NCI-H748 treated with DMSO at 0.1 percent for 48 hours (cell line): Measurements from ENCODE around the gene RNF121.

Source experiments
- DNase-seq: peaks from one replicate; lab custom pipeline; 2025; lab: John Stamatoyannopoulos, UW

Gene RNF121

DNA sequence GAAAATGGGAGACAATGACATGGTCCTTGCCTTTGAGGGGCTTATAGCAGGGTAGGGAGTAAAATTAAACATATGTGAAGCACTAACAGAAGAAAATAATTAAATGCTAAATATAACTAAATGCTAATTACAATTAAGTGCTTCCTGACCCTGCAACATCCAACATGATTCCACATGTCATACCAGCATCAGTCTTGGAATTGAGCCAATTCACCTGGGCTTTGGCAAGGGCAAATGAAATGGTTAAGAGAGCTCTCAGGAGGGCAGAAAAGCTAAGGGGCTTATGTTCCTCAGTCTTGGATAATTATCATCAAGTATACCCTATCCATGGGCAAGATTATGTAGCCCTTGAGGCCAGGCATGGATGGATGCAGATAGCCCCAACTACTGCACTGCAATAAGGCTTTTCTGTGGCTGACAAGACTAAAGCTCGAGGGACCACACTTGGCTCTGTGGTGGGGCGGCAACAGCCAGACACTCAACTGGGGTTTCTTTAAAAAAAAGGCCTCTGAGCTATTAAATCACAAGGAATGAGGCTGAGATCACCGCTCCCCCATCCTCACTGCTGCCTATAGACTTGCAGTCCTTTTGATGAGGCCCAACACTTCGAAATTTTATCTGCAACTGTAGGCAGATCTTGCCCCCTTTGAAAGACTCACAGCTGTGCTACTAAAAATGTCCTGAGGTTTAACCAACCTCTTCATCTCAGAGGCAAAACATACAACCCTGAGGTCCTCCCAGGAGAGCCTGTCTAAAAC lies 108.9 kb downstream of the RNF121 start:
- no peak for DNase-seq

DNA sequence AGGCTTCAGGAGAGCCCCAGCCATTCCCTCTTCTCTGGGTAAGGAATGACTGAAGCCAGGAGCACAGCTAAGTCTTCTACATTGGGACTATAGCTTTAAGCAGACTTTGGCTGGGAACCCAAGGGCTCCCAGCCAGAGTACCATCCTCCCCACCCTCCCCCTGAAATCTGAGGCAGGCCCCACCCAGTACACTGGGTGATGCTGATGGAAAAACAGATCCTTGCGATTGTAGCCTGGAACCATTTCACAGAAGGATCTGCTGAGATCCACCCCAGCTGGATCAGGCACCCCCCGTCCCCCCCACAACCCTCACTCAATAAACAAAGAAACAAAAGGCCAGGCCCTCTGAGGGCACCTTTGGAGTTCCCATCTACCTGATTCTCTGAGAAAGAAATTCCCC lies 109.6 kb downstream of the RNF121 start:
- no peak for DNase-seq

DNA sequence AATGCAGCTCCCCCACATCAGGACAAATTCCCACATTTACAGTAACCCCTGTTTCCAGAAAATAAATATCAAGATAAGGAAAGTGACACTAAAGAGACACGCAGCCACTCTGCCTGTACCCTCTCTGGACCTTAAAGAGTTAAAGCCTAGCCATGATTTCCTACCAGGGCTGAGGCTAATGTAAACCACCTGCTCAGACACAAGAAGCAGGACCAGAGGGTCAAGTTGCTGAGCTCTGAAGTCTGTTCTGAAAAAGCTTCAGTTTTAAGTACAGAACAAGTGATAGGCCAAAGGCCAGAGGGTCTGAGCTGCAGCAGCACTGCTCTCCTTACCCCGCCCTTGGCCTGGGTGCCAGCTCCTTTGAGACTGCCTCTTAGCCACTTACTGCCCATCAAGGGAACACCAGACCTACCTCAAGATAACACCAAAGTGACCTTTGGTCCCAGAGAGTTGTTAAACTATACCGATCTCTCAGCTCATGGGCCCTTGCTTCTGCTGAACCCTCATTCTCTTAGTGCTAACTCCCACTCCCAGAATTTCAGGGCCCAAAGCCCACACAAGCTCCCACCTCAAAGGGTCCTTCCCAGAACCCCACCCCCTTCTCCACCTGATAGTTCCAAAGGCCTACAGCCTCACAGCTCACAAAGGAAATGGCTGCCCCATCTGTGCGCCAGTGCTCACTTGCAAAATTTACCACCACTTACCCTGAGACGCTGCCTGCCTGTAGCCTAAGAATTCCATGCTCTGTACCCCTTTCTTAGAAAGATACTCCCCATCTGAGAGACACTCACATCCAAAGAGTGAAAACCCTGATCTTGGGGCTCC lies 110.4 kb downstream of the RNF121 start:
- no peak for DNase-seq

DNA sequence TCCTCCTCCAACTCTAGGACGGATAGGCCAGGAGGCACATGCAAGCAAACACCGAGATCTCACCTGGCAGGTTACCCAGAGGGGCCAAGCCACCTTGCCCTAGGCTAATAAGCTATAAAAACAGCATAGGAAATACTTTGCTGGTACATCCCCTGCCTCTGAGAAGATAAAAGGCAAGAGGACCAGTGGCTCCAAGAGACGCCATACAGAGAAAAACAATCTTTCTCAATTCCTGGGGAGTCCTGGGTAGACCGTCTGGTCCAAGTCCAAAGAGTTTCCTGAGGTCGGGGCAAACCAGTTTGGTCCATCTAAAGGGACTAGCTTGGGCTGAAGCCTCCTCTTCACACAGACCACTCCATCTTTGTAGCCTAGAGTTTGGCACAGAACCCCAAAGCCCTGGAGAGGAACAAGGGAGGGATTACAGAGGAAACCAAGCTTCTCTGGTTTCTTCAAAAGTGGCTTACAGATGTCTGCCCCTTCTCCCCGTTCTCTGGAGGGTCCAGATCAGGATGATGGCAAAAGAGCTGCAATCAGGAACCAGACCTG lies 111.1 kb downstream of the RNF121 start:
- no peak for DNase-seq

DNA sequence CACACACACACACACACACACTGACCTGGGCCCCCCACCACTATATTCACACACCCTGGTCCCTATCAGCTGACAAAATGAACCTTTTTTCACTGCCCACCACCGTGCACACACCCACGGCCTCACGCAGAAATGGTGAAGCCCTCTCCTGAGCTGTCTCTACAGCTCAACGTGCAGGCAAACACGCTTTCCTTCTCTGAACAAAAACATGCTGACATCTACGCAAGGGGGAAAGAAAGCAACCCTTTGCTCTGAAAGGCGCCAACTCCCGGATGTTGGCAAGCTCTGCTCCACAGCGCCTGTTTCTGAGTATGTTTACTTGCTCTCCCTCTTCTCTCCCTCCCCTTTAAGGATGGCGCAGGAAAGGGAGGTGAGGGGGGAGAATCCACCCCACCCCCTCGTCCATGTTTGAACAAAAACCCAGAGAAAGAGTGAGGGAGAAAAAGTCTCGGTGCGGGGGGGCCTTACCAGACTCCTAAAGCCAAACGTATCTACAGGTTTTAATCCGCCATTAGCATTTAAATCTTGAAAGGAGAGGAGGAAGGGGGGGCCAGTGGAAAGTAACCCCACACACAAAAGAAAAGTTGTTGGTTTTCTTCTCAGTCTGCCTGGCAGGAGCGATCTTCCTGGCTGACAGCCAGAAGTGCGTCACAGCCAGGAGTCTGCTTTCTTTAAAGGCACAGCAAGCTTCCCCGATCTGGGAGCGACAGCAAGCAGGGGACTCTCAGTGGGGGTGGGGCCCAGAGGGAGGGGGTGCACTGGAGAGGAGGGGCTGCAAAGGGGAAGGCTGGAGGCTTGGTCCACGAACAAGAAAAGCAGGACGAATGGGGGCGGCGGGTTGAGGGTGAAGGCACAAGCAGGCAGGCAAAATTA lies 111.9 kb downstream of the RNF121 start:
- DNase-seq, result peak; percentile 82

DNA sequence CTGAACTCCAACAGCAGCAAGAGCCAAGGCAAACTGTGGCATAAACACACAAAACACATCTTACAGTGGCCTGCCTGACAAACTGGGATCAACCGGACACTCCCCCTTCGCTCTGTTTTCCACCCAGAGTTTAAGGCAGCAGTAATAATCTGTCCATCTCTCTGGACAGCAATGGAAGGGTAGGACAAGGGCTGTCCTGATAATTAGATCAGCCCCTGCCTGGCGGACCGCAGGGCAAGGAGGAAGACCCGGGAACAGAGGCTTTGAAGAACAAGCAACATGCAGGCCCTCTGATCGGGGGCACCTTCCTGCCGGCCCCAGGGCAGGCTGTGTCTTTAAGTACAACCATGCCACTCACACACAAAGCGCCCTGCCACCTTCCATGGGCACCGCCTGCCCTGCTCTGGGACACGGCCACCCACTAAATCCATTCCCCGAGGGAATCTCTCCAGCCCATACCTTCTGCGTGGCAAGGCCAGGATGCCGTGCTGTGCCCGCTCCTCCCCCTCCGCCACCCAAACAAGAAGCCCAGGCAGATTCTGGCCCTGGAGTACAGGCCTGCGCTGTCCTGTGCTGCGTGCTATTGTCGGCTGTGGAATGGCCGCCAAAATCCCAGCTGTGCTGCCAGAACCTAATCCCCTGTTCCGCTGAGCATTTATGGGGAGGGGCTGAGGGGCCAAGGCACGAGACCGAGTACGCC lies 112.7 kb downstream of the RNF121 start:
- DNase-seq, result peak; percentile 47

DNA sequence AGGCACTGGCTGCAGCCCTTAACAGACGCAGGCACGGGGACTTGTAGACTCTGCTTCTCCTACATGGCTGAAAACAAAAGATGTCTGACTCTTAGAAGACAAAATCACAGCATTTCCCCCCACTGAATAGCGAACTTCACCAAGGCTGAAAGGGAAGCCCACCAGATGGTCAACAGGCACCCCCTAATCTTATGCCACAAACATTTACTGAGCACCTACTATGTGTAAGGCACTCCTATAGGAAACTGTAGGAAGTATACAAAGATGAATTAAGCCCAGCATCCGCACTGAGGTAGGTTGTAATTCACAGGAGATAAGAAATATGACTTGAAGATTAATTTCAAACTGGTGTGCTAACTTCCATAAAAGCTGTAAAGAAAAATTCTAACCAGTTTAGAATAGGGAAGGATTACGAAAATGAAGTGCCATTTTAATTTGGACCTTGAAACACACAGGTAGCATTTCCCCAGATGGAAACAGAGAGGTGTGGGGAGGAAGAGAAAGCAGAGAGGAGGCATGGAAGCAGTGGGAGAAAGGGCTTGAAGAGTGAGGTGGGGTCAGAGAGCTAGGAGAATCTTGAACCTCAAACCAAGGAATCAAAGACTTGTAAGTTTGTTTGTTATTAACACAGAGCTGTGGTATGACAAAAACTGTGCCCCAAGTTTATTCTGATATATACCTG lies 113.4 kb downstream of the RNF121 start:
- DNase-seq, result no peak

DNA sequence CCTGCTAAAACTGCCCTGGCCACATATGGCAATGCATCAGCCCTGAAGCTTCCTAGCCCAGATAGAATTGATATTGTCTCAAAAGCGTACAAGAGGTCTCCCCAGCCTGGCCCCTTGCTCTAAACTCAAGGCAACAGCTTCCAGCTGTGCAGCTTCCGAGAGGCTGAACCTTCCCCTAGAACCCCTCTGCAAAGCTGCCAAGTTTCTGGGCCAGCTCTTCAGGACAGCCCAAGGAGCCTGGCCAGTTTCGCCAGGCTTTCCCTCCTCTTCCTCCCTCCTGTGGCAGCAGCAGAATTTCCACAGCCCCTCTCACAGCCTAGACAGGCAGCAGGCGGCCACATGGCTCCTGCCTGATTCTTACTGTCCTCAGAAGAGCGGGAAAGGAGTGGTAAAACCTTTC lies 117.0 kb downstream of the RNF121 start:
- DNase-seq, result no peak
